ENCODE measurements around the gene ZNF780B.

Gene ZNF780B

DNA sequence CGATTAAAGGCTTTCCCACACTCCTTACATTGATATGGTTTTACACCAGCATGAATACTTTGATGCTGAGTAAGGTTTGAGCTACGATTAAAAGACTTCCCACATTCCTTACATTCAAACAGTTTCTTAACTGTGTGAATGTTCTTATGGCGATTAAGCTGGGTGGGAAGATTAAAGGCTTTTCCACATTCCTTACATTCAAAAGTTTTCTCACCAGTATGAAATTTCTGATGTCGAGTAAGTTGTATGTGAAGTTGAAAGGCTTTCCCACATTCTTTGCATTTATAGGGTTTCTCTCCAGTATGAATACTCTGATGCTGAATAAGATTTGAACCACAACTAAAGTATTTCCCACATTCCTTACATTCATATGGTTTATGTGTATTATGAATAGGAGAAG, 20.0 kb downstream of the ZNF780B start:
- FAIRE-seq, result no peak

DNA sequence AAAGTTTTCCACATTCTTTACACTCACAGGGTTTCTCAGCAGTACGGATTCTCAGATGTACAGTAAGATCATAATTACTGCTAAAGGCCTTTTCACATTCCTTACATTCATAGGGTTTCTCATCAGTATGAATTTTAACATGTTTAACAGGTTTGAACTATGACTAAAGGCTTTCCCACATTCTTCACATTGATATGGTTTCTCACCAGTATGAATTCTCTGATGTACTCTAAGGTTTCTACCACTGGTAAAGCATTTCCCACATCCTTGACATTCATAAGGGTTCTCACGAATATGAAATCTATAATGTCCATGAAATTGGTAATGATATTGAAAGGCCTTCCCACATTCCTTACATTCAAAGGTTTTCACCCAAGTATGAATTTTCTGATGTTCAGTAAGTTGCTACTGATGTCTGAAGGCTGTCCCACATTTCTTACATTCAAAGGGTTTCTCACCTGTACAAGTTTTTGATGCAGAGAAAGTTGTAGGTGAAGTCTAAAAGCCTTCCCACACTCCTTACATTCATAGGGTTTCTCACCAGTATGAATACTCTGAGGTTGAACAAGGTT, 22.0 kb downstream of the ZNF780B start:
- no peak for FAIRE-seq

DNA sequence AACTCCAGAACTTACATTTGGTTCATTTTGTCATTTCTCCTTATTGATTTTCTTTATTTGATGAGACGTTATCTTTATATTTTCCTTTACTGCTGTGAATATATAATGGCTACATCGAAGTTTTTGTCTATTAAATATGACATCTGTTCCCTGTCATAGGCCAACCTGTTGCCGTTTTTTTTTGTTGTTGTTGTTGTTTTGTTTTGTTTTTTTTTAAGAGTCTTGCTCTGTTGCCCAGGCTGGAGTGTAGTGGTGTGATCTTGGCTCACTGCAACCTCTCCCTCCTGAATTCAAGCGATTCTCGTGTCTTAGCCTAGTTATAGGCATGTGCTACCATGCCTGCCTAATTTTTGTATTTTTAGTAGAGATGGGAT, 29.4 kb downstream of the ZNF780B start:
- no peak for FAIRE-seq

DNA sequence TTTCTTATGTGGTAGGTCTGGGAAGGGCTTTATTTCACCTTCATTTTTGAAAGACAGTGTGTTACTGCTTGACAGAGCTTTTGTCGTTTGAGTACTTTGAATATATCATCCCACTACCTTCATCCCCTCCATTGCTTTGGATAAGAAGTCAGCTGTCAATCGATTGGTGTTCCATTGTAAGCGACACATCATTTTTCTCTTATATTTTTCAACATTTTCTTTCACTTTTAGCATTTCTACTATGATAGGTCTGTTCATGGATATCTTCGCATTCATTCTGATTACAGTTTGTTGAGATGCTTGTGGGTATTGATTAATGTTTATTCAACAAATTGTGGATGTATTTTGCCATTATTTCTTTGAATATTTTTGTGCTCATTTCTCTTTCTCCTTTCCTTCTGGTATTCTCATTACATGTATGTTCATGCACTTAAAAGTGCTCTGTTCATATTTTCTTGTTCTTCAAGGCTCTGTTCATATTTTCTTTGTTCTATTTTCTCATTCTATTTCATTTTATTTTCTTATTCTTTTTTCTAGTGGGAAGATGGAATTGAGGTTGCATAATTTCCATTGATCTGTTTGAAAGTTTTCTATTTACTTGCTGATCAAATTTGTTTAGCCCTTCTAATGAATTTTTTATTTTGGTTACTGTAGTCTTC, 30.0 kb downstream of the ZNF780B start:
- FAIRE-seq, result no peak

DNA sequence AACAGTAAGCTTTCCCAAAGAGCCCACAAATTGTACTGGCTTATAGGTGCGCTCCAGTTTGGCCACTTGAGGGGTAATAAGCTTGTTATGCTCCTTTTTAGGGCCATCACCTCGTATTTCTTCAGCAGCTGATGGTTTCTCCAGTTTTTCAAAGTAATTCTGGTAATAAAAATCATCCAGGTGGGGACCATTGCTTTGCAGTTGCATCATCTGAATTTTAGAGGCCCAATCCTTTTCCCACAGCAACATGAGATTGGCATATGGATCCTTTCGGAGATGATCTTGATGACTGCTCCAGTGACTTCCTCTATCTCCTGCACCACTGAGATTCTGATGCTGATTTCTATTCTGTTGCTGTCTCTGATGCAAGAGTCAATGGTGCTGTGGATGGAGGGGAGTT, 32.1 kb downstream of the ZNF780B start:
- FAIRE-seq, result no peak

DNA sequence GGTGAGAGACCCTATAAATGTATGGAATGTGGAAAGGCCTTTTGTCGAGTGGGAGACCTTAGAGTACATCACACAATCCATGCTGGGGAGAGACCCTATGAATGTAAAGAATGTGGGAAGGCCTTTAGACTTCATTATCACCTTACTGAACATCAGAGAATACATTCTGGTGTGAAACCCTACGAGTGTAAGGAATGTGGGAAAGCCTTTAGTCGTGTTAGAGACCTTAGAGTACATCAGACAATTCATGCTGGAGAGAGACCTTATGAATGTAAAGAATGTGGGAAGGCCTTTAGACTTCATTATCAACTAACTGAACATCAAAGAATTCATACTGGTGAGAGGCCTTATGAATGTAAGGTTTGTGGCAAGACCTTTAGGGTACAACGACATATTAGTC, 42.0 kb downstream of the ZNF780B start:
- no peak for FAIRE-seq

DNA sequence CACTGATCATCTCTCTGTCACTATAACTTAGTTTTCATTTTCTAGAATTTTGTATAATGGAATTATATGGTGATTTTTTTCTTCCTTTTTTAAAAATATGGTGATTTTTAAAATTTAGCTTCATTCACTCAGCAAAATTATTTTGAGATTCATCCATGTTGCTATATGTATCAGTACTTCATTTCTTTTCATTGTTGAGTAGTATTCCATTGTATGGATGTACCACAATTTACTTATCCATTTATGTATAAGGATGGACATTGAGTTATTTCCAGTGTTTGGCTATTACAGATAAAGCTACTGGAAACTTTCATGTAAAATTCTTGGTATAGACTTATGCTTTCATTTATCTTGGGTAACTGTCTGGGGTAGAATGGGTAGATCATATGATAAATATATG, 46.4 kb downstream of the ZNF780B start:
- FAIRE-seq, result no peak

DNA sequence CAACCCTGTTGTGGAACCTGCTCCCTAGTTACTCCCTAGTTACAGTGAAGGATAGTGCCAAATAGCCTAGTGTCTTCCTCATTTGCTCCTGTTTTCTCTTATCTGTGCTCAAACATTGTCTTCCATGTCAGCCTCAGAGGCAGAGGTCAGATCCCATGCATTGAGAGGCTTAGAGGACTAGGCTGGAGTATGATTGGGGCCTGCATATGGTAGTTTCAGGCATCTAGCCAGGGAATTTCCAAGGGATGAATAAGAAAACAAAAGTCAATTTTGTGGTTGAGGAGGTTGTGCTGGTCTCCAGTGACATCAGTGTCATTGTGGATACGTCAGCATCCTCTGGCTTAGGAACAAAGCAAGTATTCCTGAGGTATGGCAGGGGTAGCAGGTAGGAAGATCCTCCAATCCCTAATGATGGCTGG, 49.7 kb downstream of the ZNF780B start:
- no peak for FAIRE-seq

DNA sequence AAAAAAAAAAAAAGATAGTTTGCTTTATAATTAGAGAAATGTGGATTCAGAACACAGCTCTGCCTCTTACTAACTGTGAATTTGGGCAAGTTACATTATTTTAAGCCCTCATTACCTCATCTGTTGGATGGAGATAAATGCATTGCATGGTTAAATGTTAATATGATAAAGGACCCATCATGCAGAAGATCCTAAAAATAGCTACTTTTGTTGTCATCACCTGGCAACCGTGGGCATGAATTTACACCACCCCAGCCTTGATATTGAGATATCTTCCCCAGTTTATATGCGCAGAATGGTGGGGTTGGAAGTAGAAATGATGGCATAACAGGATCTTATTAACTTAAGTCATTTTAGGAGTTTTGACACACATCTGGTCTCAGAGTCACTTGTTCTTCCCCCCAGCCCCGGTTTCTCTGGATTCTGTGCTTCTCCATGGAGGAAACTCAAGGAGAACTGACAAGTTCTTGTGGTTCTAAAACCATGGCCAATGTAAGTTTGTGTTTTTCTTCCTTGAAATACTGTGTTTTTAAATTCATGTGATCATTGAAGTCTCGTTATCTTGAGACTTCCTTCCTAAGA, 50.2 kb downstream of the ZNF780B start:
- no peak for FAIRE-seq

DNA sequence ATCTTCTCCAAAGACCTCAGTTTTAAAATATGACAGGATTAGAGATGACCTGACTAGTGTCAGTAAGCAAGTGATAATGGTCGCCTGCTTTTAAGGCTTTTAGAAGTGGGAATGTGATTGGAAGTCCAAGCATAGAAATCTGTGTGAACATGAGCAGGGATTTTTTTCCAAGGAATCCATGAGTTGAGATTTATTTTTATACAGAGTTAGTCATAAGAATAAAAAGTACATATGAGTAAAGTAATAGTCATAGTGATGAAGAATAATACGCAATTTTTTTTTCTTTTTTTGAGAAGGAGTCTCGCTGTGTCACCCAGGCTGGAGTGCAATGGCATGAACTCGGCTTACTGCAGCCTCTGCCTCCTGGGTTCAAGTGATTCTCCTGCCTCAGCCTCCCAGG, 57.5 kb downstream of the ZNF780B start:
- FAIRE-seq, result no peak

DNA sequence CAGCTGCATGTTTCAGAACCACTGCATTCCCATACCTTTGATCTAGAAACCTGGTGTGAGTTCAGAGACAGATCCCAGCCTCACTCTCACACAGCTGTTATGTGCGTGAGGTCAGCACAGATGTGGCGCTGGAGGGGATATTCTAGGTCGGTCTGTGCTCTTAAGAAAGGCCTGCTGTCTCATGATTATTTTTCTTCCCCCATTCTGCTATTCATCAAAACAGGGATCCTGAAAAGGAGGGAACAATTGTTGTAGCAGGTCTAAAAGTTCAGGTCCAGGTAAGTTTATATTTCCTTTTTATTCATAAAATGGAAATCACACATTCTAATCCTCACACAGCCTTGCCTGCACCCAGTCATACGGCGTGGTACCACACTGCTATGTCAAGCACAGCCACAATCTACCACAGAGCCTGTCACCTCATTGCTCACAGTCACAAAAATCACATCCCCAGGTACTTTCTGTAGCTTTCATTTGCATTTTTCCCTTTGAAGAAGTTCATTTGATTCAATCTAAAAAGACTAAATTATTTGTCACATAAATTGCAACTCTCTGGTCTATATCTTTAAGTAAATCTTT, 58.3 kb downstream of the ZNF780B start:
- no peak for FAIRE-seq

DNA sequence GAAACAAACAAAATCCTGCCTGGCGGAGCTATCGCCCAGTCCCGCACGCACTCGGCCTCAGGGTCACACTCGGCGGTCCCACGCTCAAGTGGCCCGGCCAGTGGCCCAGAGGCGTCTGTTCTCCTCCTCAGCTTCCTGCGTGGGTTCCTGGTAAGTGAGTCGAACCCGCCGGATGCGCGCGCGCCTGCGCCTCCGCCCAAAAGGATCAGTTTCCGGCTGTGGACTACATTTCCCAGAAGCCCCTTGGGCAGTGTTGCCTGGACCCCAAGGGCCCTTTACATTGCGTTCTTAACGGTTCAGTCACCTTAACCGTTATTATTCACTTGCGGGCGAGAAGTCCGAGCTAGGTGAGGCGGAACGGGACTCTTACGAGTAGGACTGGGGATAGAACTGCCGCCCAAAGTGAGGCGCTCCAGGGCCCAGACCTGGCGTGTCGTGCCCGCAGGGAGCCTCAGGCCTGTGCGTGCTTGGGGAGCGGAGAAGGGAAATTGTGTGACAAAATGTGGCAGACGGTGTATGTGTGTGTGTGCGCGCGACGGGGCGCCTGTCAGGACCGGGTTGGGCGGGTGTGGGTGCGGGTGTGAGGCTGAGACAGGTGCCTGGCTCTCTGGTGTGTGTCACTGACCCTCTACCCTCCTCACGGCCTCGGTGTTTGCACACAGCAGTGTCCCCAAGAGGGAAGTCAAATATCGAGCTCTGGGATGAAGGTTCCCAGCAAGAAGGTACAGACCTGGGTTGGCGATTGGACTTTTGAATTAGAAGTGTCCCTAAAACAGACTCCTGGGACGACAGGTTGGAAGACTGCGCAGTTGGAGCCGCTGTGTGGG, 59.0 kb downstream of the ZNF780B start, which contains the start of gene ZNF546:
Gene ZNF546 (plus strand): TSS at position 250 of the 827 bp plus-strand sequence. CDS start 1,267 bp downstream, outside the sequence.
- FAIRE-seq, result no peak

DNA sequence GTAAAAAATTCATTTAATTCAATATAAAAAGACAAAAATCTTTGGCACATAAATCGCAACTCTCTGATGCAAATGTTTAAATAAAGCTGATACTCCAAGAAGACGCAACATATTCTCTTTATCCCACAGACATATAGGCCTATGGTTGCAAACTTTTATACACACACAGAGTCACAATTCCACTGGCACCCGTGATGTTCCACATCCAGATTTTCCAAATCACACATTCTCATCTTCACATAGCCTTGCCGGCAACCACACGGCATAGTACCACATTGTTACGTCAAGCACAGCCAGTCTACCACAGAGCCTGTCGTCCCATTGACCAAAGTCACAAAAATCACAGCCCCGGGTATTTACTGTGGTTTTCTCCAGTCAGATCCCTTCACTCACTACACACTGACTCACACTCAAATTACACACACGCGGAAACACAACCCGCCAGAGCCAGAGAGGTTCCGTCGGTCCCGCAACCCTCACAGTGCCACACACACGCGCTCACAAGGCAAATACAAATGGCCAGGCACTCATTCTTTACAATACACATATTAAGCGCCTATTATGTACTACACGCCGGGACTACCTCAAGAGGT, 59.7 kb downstream of the ZNF780B start:
- FAIRE-seq, result no peak

DNA sequence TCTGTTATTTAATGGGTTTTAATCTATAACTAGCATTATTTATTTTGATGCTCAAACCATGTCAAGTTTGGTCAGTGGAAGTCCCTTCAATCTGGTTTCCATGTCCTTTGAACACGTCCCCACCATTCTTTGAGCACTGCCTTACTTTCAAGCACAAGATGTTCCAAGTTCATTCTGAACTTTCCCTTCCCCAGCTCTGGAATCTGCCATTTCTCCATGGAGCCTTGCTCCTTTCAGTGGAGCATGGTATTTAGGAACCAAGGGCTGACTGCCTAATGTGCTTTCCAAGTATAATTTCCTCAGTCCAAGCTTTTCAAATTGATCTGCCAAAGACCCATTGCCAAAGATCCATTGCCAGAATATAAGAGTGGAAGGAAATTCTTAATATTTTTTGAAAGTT, 60.2 kb downstream of the ZNF780B start:
- no peak for FAIRE-seq

DNA sequence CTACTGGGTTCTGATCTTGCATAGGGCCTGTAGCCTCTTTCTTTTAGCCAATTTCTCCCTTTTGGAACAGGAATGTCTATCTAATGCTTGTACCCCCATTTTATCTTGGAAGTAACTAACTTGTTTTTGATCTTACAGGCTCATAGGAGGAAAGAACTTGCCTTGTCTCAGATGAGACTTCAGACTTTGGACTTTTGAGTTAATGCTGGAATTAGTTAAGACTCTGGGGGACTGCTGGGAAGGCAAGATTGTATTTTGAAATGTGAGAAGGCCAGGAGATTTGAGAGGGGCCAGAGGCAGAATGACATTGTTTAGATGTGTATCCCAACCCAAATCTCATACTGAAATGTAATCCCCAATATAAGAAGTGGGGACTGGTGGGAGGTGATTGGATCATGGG, 61.7 kb downstream of the ZNF780B start:
- no peak for FAIRE-seq

DNA sequence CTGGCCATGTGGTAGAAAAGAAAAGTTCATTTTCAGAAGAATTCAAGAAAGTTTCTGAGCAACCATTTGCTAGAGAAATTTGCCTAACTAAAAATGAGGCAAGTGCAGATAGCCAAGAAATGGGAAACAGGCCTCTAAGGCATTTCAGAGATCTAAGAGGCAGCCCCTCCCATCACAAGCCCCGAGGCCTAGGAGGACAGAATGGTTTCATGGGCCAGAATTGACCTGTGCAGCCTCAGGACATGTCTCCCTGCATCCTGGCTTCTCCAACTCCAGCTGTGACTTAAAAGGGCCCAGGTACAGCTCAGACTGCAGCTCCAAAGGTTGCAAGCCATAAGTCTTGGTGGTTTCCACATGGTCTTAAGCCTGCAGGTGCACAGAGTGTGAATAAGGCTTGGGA, 62.4 kb downstream of the ZNF780B start:
- no peak for FAIRE-seq

DNA sequence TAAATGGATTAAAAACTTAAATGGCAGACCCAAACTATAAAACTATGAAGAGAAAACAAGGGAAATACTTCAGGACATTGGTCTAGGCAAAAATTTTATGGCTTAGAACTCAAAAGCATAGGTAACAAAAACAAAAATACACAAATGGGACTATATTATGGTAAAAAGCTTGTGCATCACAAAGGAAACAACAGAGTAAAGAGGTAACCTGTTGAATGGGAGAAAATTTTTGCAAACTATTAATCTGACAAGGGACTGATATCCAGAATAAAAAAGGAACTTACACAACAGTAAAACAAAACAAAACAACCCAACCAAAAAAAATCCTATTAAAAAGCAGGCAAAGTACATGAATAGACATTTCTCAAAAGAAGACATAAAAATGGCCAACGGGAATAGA, 68.4 kb downstream of the ZNF780B start:
- no peak for FAIRE-seq

DNA sequence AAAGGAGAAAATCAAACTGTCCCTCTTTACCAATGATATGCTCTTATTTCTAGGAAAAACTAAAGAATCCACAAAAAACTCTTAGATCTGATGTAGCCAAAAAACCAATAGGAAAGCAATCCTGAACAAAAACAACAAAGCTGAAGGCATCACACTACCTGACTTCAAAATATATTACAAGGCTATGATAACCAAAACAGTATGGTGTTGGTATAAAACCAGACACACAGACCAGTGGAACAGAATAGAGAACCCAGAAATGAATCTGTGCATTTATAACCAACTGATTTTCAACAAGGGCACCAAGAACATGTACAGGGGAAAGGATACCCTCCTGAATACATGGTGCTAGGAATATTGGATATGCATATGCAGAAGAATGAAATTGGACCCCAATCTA, 68.9 kb downstream of the ZNF780B start:
- FAIRE-seq, result no peak

DNA sequence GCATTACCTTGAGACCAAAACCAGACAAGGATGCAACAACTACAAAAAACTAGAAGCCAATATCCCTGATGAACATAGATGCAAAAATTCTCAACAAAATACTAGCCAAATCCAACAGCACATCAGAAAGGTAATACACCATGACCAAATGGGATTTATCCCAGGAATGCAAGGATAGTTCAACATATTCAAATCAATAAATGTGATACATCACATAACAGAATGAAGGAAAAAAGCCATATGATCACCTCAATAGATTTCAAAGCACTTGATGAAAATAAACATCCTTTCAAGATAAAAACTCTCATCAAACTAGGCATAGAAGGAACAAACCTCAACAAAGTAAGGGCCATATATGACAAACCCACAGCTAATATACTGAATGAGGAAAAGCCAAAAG, 69.4 kb downstream of the ZNF780B start:
- no peak for FAIRE-seq

DNA sequence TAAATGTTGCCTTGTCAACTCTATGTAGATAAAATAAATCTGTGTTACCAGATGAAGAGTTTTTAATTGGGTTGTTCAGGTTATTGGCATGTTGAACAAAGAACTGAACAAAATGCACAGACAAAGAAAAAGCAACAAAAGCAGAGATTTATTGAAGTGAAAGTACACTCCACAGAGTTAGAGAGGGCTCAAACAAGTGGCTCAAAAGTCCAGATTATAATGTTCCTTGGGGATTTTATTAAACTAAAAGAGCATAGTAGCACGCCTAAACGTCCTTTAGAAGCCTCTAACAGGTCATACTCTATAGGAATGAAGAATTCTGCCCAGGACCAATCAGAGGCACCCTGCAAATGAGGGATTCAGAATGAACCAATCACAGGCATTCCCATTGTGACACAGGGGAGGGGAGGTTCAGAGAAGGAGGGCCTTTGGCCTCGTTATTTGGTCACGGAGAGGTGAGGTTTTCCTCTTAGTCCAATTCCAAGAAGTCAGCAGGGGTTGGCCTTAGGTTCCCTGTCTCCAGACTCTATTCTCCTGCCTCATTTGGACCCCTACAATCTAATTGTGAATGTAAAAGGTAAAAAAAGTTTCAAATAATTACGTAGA, 72.2 kb downstream of the ZNF780B start:
- FAIRE-seq, result no peak

DNA sequence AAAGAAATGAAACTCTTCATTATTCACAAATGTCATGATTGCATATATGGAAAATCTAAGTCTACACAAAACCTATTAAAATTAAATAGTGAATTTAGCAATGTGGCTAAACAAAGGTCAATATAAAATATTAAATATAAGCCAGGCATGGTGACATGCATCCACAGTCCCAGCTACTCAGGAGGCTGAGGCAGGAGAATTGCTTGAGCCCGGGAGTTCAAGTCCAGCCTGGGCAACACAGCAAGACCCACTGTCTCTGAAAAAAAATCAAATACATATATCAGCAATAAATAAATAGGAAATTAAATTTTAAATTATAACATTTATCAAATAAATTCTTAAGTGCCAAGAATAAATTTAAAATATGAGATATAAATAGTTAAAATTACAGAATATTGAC, 73.1 kb downstream of the ZNF780B start:
- no peak for FAIRE-seq

All from endometrium (tissue), 2 donors.